HepG2 (cell line): ENCODE results near the gene MAPRE3. TPM values are rescaled to one million over a fixed set of nuclear protein-coding genes. Genes with fewer than 3 reads are reported as not detected.

Experiments used
- DBP ChIP-seq: sonication (generic); formaldehyde crosslinking; IDR thresholded peaks from 2 replicates; pipeline ENCODE4 v1.4.0; 2020; ENCODE audit warnings: missing genetic modification reagents; ENCODE audit errors: not compliant biosample characterization
- FOXP4 ChIP-seq: sonication (generic); formaldehyde crosslinking; IDR thresholded peaks from 2 replicates; pipeline ENCODE4 v1.4.0; 2020; ENCODE audit warnings: missing genetic modification reagents
- HNRNPUL1 ChIP-seq: fragments of 200-400 bp; formaldehyde crosslinking; IDR thresholded peaks from 2 replicates; pipeline ENCODE4 v1.6.1; 2017; ENCODE audit warnings: low read depth, mild to moderate bottlenecking, low read length, moderate library complexity
- IRF9 ChIP-seq: sonication (generic); formaldehyde crosslinking; IDR thresholded peaks from 2 replicates; pipeline ENCODE4 v1.8.0; 2022; ENCODE audit warnings: missing genetic modification reagents, mild to moderate bottlenecking, borderline replicate concordance
- ISX ChIP-seq: sonication (generic); formaldehyde crosslinking; conservative IDR thresholded peaks from 2 replicates; pipeline ENCODE4 v1.5.0; 2020; ENCODE audit warnings: missing genetic modification reagents
- NFE2L2 ChIP-seq: fragments of 150-350 bp; IDR thresholded peaks from 2 replicates; pipeline ENCODE4 v1.6.1; 2014; ENCODE audit warnings: low read length
- ONECUT2 ChIP-seq: sonication (generic); formaldehyde crosslinking; IDR thresholded peaks from 2 replicates; pipeline ENCODE4 v1.4.0; 2020; ENCODE audit warnings: missing genetic modification reagents
- PHF5A ChIP-seq: IDR thresholded peaks from one replicate; pipeline ENCODE4 v1.6.1; 2018; ENCODE audit warnings: low read depth, missing genetic modification reagents; ENCODE audit not compliant: unreplicated experiment
- PRDM15 ChIP-seq: sonication (generic); formaldehyde crosslinking; IDR thresholded peaks from 2 replicates; pipeline ENCODE4 v1.4.0; 2020; ENCODE audit warnings: missing genetic modification reagents
- REXO4 ChIP-seq: sonication (generic); formaldehyde crosslinking; IDR thresholded peaks from 2 replicates; pipeline ENCODE4 v1.8.0; 2022; ENCODE audit warnings: missing genetic modification reagents, mild to moderate bottlenecking, borderline replicate concordance
- RXRB ChIP-seq: IDR thresholded peaks from 2 replicates; pipeline ENCODE4 v1.6.1; 2016; ENCODE audit warnings: borderline replicate concordance, missing genetic modification reagents, missing compliant biosample characterization
- SETDB1 ChIP-seq: sonication (generic); formaldehyde crosslinking; IDR thresholded peaks from 2 replicates; pipeline ENCODE4 v1.5.1; 2020; ENCODE audit warnings: missing genetic modification reagents, mild to moderate bottlenecking, borderline replicate concordance
- SMARCE1 ChIP-seq: fragments of 450-650 bp; IDR thresholded peaks from 2 replicates; pipeline ENCODE4 v1.6.1; 2017; ENCODE audit warnings: borderline replicate concordance
- ZBTB10 ChIP-seq: sonication (generic); formaldehyde crosslinking; IDR thresholded peaks from 2 replicates; pipeline ENCODE4 v1.4.0; 2020; ENCODE audit warnings: missing genetic modification reagents, borderline replicate concordance
- ZFYVE20 ChIP-seq: sonication (generic); formaldehyde crosslinking; IDR thresholded peaks from 2 replicates; pipeline ENCODE4 v1.8.0; 2023; ENCODE audit warnings: low read depth, mild to moderate bottlenecking, moderate library complexity, missing genetic modification reagents, borderline replicate concordance
- ZNF101 ChIP-seq: sonication (generic); formaldehyde crosslinking; IDR thresholded peaks from 2 replicates; pipeline ENCODE4 v1.4.0; 2020; ENCODE audit warnings: mild to moderate bottlenecking, low read depth, missing genetic modification reagents, borderline replicate concordance
- ZNF549 ChIP-seq: sonication (generic); formaldehyde crosslinking; IDR thresholded peaks from 2 replicates; pipeline ENCODE4 v1.5.0; 2020; ENCODE audit warnings: missing genetic modification reagents
- ZNF598 ChIP-seq: sonication (generic); formaldehyde crosslinking; IDR thresholded peaks from 2 replicates; pipeline ENCODE4 v1.5.1; 2020; ENCODE audit warnings: mild to moderate bottlenecking, missing genetic modification reagents, borderline replicate concordance
- polyA plus RNA-seq, 8 experiments: library from polyadenylated mRNA; depleted of rRNA in 3 of 8; stranded (reverse) in 7 of 8; unstranded in 1 of 8; fragments of >200 nt; fragmentation: Illumina TruSeq in 4 of 8; extraction: Trizol in 4 of 8; gene quantifications; 2 replicates each; pipeline versions ENCODE4 v1.2.1 to v1.2.3, GENCODE V29; 2011 to 2016; ENCODE audit warnings: low read depth in 4 of 8, missing spikeins in 1 of 8, mixed read lengths in 1 of 8; ENCODE audit not compliant: insufficient read depth in 1 of 8
- total RNA-seq, 5 experiments: library from RNA; depleted of rRNA; stranded (reverse); fragments of >200 nt; fragmentation: Illumina TruSeq; extraction: Trizol; gene quantifications; 2 replicates each; pipeline ENCODE4 v1.2.3, GENCODE V29; 2016; ENCODE audit warnings: low read depth in 1 of 5

MAPRE3 gene
- total and polyA plus RNA-seq, 2 of the 13 experiments (the other 11 are each of a cell fraction or from before 2014, with no cell fraction given): 0.31 to 0.91 TPM

GRCh38 chr2:26970244-26970927 is at the start of gene MAPRE3 (continued):
- TF ChIP-seq ZBTB10 (no peak), SMARCE1 (no peak), SETDB1 (no peak), ZNF549 (CRISPR knock-in tag) (no peak), NFE2L2 (no peak), HNRNPUL1 (no peak), ZNF101 (no peak), PHF5A (CRISPR knock-in tag) (no peak), ONECUT2 (CRISPR knock-in tag) (no peak), DBP (no peak), ZNF598 (CRISPR knock-in tag) (no peak), FOXP4 (CRISPR knock-in tag) (no peak), RXRB (CRISPR knock-in tag) (no peak), REXO4 (no peak), ZFYVE20 (CRISPR knock-in tag) (no peak), PRDM15 (CRISPR knock-in tag) (no peak), ISX (CRISPR knock-in tag) (no peak), IRF9 (CRISPR knock-in tag) (peak; percentile 34; the same call in 1 of the 2 replicates)
